Panc1 (cell line): ENCODE measurements around the gene FCN1. TPM values are rescaled to one million over a fixed set of nuclear protein-coding genes. Genes with fewer than 3 reads are reported as not detected.

Source experiments
- ATAC-seq: fragments of 200-7000 bp; cut with Tn5 transposase; 2 replicates; pipeline ENCODE4 v1.9.1; 2020; ENCODE audit warnings: mild to moderate bottlenecking, moderate library complexity
- BruUV-seq: library from RNA; stranded (reverse); fragments of 400-500 nt; replicated peaks from 2 replicates; lab custom pipeline; 2021; lab: Mats Ljungman, UMichigan
- CTCF ChIA-PET: fragments of 300-600 bp; sonication (Branson Sonifier 250); formaldehyde crosslinking; loops from one replicate; lab custom pipeline; 2022; ENCODE audit warnings: antibody characterized with exemption; lab: Charles Lee
- POLR2A ChIA-PET: fragments of 300-600 bp; sonication (Branson Sonifier 250); formaldehyde crosslinking; loops from one replicate; lab custom pipeline; 2022; ENCODE audit warnings: antibody characterized with exemption; lab: Charles Lee
- DNase-seq: peaks from one replicate; pipeline ENCODE4 v3.0.0-alpha.2; 2010; ENCODE audit warnings: low read depth, low spot score
- H3K27ac ChIP-seq: 2 replicates; pipeline ENCODE4 v1.5.1; 2011; ENCODE audit warnings: mild to moderate bottlenecking, low read length, inconsistent platforms
- H3K27me3 ChIP-seq: fragments of 200-500 bp; sonication (Bioruptor generic); 2 replicates; pipeline ENCODE4 v1.6.0; 2014; ENCODE audit warnings: low read length, inconsistent platforms; ENCODE audit not compliant: control insufficient read depth, insufficient read depth
- H3K36me3 ChIP-seq: fragments of 200-500 bp; sonication (Bioruptor generic); 2 replicates; pipeline ENCODE4 v1.5.1; 2014; ENCODE audit warnings: inconsistent platforms, mild to moderate bottlenecking, low read length, moderate library complexity; ENCODE audit not compliant: control insufficient read depth, insufficient read depth
- H3K4me1 ChIP-seq: 2 replicates; pipeline ENCODE4 v1.5.1; 2011; ENCODE audit warnings: inconsistent platforms, mild to moderate bottlenecking, low read length, moderate library complexity; ENCODE audit not compliant: control insufficient read depth, insufficient read depth
- H3K4me3 ChIP-seq, 2 experiments: 2 replicates each; pipeline ENCODE4 v1.5.1; 2011 to 2012; ENCODE audit warnings: low read depth in 2 of 2, low read length in 2 of 2, mild to moderate bottlenecking in 2 of 2, inconsistent platforms in 1 of 2, moderate library complexity in 1 of 2
- H3K9me3 ChIP-seq: fragments of 200-500 bp; sonication (Bioruptor generic); 2 replicates; pipeline ENCODE4 v1.5.1; 2014; ENCODE audit warnings: low read depth, mild to moderate bottlenecking, inconsistent platforms, low read length, moderate library complexity; ENCODE audit not compliant: control insufficient read depth, insufficient read depth
- CTCF ChIP-seq: fragments of 450-650 bp; IDR thresholded peaks from 2 replicates; pipeline ENCODE4 v1.5.1; 2017; ENCODE audit warnings: mild to moderate bottlenecking
- POLR2AphosphoS5 ChIP-seq: IDR thresholded peaks from 2 replicates; pipeline ENCODE4 v1.6.1; 2012; ENCODE audit warnings: mild to moderate bottlenecking, low read depth, low read length, moderate library complexity
- SIN3A ChIP-seq: IDR thresholded peaks from 2 replicates; pipeline ENCODE4 v1.6.1; 2012; ENCODE audit warnings: low read depth, mild to moderate bottlenecking, low read length, moderate library complexity, borderline replicate concordance; ENCODE audit not compliant: insufficient read depth
- TCF7L2 ChIP-seq: IDR thresholded peaks from 2 replicates; pipeline ENCODE4 v1.6.1; 2011; ENCODE audit warnings: mild to moderate bottlenecking, low read depth, low read length, inconsistent platforms
- in situ Hi-C: cut with HindIII; loops from 2 replicates; pipeline ENCODE4 v1.10.0; 2016; ENCODE audit warnings: low sequenced_read_pairs, low pct_unique_long_range_greater_than_20kb
- intact Hi-C: fragments of 100-400 bp; cut with micrococcal nuclease; formaldehyde crosslinking; loops from one replicate; pipeline ENCODE4 v1.10.0; 2022; ENCODE audit not compliant: unreplicated experiment
- total RNA-seq: library from RNA; stranded (reverse); gene quantifications from one replicate; pipeline ENCODE4 v1.2.1, GENCODE V29; 2021; ENCODE audit not compliant: unreplicated experiment
- TF ChIP-seq, protein P1 (sequence below), 2 experiments: IDR thresholded peaks; 2 replicates each; pipeline ENCODE4 v1.6.1; 2011 to 2012; ENCODE audit warnings: low read depth in 2 of 2, control low read depth in 1 of 2, low read length in 1 of 2, mild to moderate bottlenecking in 1 of 2, moderate library complexity in 1 of 2; ENCODE audit not compliant: insufficient read depth in 1 of 2

FCN1 gene
- total RNA-seq, 1 experiment from 2014 or later, result not detected

DNA sequence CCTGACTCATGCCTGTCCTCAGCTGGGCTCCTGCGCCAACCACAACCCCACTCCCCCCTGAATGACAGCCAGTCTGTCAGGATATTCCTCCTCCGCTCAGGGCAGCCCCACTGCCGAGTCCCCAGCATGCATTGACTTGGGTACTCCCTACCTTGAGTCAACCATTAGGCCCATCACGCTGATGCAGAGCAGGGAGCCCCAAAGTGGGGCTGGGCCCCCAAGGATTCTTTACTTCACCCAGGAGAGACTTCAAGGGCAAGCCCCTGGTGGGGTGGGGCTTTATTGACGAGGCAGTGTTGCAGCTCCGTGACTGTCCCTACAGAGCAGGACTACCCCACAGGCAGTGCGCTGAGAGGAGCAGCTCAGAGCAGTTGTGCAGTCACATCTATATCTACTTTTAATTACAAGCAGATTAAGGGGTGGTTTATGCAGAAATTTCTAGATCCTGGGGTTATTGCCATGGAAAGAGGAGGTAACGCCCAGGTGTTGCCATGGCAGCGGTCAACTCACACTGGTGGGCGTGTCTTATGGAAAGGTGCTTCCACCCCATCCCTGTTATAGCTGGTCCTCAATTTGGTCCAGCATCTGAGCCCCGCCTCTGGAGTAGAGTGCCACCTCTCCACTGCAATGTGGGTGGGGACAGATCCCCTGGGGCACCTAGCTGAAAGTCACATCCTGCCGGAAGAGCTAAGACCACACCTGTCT lies 32.1 kb upstream of the FCN1 start:
- Histone ChIP-seq H3K36me3 (no peaks in the 10 kb centered on the region), H3K27ac (no peak overlapping the region), H3K4me3 (no peak overlapping the region), H3K27me3 (no peaks in the 10 kb centered on the region), H3K4me1 (no peaks in the 10 kb centered on the region), H3K9me3 (no peaks in the 10 kb centered on the region)
- intact Hi-C loops, result no loop called here
- no TSS peak for BruUV-seq
- ChIA-PET POLR2A (no interaction called here), CTCF (no interaction called here)
- ATAC-seq (no peak), DNase-seq (no peak)
- in situ Hi-C loops, result no loop called here
- no peak for TF ChIP-seq CTCF
- TF ChIP-seq, protein P1, sequence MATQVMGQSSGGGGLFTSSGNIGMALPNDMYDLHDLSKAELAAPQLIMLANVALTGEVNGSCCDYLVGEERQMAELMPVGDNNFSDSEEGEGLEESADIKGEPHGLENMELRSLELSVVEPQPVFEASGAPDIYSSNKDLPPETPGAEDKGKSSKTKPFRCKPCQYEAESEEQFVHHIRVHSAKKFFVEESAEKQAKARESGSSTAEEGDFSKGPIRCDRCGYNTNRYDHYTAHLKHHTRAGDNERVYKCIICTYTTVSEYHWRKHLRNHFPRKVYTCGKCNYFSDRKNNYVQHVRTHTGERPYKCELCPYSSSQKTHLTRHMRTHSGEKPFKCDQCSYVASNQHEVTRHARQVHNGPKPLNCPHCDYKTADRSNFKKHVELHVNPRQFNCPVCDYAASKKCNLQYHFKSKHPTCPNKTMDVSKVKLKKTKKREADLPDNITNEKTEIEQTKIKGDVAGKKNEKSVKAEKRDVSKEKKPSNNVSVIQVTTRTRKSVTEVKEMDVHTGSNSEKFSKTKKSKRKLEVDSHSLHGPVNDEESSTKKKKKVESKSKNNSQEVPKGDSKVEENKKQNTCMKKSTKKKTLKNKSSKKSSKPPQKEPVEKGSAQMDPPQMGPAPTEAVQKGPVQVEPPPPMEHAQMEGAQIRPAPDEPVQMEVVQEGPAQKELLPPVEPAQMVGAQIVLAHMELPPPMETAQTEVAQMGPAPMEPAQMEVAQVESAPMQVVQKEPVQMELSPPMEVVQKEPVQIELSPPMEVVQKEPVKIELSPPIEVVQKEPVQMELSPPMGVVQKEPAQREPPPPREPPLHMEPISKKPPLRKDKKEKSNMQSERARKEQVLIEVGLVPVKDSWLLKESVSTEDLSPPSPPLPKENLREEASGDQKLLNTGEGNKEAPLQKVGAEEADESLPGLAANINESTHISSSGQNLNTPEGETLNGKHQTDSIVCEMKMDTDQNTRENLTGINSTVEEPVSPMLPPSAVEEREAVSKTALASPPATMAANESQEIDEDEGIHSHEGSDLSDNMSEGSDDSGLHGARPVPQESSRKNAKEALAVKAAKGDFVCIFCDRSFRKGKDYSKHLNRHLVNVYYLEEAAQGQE (IDR thresholded peaks at IDR 0.05; ENCODE audit: insufficient read depth in 1 of 2, low read depth in 2 of 2, low read length in 1 of 2), result no peak
- TF ChIP-seq SIN3A, result no peak
- TF ChIP-seq TCF7L2, result no peak
- TF ChIP-seq POLR2AphosphoS5, result no peak

GRCh38 chr9:134948149-134948548 lies 30.4 kb upstream of the FCN1 start:
- BruUV-seq, result no TSS peak
- no peak overlapping the region for H3K4me3 ChIP-seq
- no peak overlapping the region for H3K27ac ChIP-seq
- DNase-seq (no peak), ATAC-seq (no peak)
- no peaks in the 10 kb centered on the region for H3K9me3 ChIP-seq
- H3K4me1 ChIP-seq, result no peaks in the 10 kb centered on the region
- CTCF ChIA-PET, result no interaction called here
- in situ Hi-C loops (no loop called here), intact Hi-C loops (no loop called here)
- no peaks in the 10 kb centered on the region for H3K36me3 ChIP-seq
- H3K27me3 ChIP-seq, result no peaks in the 10 kb centered on the region
- POLR2A ChIA-PET, result no interaction called here
- TF ChIP-seq CTCF (no peak), POLR2AphosphoS5 (no peak), TCF7L2 (no peak), SIN3A (no peak)
- TF ChIP-seq, protein P1 (IDR thresholded peaks at IDR 0.05; ENCODE audit: insufficient read depth in 1 of 2, low read depth in 2 of 2, low read length in 1 of 2), result no peak
